MCF 10A (cell line): ENCODE measurements around the gene FADS1. TPM values are rescaled to one million over a fixed set of nuclear protein-coding genes. Genes with fewer than 3 reads are reported as not detected.

Source experiments
- BruUV-seq: library from RNA; stranded (reverse); fragments of 400-500 nt; replicated peaks from 2 replicates; lab custom pipeline; 2021; lab: Mats Ljungman, UMichigan
- CTCF ChIA-PET: fragments of 300-600 bp; sonication (Branson Sonifier 250); formaldehyde crosslinking; extraction: SDS; loops from one replicate; lab custom pipeline; 2021; ENCODE audit warnings: antibody characterized with exemption, inconsistent platforms; lab: Yijun Ruan, JAX
- POLR2A ChIA-PET: fragments of 300-600, 350-650 bp; sonication (Branson Sonifier 250); formaldehyde crosslinking; extraction: SDS; loops from one replicate; lab custom pipeline; 2020; ENCODE audit warnings: antibody characterized with exemption, inconsistent platforms; lab: Yijun Ruan, JAX
- DNase-seq: peaks from one replicate; pipeline ENCODE4 v3.0.0-alpha.2; 2018; ENCODE audit not compliant: unreplicated experiment
- H3K27ac Mint-ChIP-seq: one replicate; pipeline ENCODE4 v1.8.0; 2022; ENCODE audit warnings: mild to moderate bottlenecking, low read depth, mixed read lengths; ENCODE audit not compliant: unreplicated experiment
- H3K27me3 Mint-ChIP-seq: one replicate; pipeline ENCODE4 v1.8.0; 2022; ENCODE audit warnings: mixed read lengths; ENCODE audit not compliant: insufficient read depth, unreplicated experiment
- H3K36me3 Mint-ChIP-seq: one replicate; pipeline ENCODE4 v1.8.0; 2022; ENCODE audit warnings: mild to moderate bottlenecking, moderate library complexity, mixed read lengths; ENCODE audit not compliant: insufficient read depth, unreplicated experiment
- H3K4me1 Mint-ChIP-seq: one replicate; pipeline ENCODE4 v1.8.0; 2022; ENCODE audit warnings: mixed read lengths; ENCODE audit not compliant: insufficient read depth, unreplicated experiment
- H3K4me3 Mint-ChIP-seq: one replicate; pipeline ENCODE4 v1.8.0; 2022; ENCODE audit warnings: mild to moderate bottlenecking, moderate library complexity, mixed read lengths; ENCODE audit not compliant: unreplicated experiment
- H3K9me3 Mint-ChIP-seq: one replicate; pipeline ENCODE4 v1.8.0; 2022; ENCODE audit warnings: mixed read lengths; ENCODE audit not compliant: unreplicated experiment
- CTCF ChIP-seq: fragments of 200-600 bp; IDR thresholded peaks from one replicate; pipeline ENCODE4 v1.8.0; 2022; ENCODE audit warnings: antibody characterized with exemption, mild to moderate bottlenecking; ENCODE audit not compliant: unreplicated experiment
- intact Hi-C: fragments of 100-400 bp; cut with micrococcal nuclease; formaldehyde crosslinking; loops from 2 replicates; pipeline ENCODE4 v1.14.1; 2022
- total RNA-seq: library from RNA; stranded (reverse); gene quantifications from 2 replicates; pipeline ENCODE4 v1.2.3, GENCODE V29; 2022

FADS1 gene
- total RNA-seq, 1 experiment from 2014 or later: 27.5 TPM

- POLR2A ChIA-PET: no interaction called here
- CTCF ChIA-PET: no interaction called here
- DNase-seq: no peak
- H3K4me3 Mint-ChIP-seq: no peak overlapping the region
- no peaks in the 10 kb centered on the region for H3K36me3 Mint-ChIP-seq
- intact Hi-C loops: no loop called here
- no peak for TF ChIP-seq CTCF
- H3K9me3 Mint-ChIP-seq: no peaks in the 10 kb centered on the region
- no TSS peak for BruUV-seq
- H3K27ac Mint-ChIP-seq: no peak overlapping the region
- peaks cover 12% of the 10 kb centered on the region for H3K4me1 Mint-ChIP-seq
- peaks cover 19% of the 10 kb centered on the region for H3K27me3 Mint-ChIP-seq
Measured at GRCh38 chr11:61754534-61755482, 62.0 kb downstream of the FADS1 start.

GRCh38 chr11:61753672-61754071 lies 63.1 kb downstream of the FADS1 start:
- ChIA-PET CTCF (interaction anchor here (0.5 to 0.9 kb wide), 5 partner anchors 9 to 175 kb away, joined by 3 to 4 read pairs (median 3); no protein-coding TSS in a partner anchor), POLR2A (interaction anchor here (0.6 kb wide), 1 partner anchor 359 kb away, joined by 5 read pairs; no protein-coding TSS in a partner anchor)
- Mint-ChIP-seq H3K4me1 (peaks cover 12% of the 10 kb centered on the region), H3K36me3 (no peaks in the 10 kb centered on the region), H3K9me3 (no peaks in the 10 kb centered on the region), H3K27me3 (peaks cover 19% of the 10 kb centered on the region), H3K27ac (no peak overlapping the region), H3K4me3 (no peak overlapping the region)
- intact Hi-C loops: no loop called here
- no peak for DNase-seq
- TF ChIP-seq CTCF: no peak
- no TSS peak for BruUV-seq

DNA sequence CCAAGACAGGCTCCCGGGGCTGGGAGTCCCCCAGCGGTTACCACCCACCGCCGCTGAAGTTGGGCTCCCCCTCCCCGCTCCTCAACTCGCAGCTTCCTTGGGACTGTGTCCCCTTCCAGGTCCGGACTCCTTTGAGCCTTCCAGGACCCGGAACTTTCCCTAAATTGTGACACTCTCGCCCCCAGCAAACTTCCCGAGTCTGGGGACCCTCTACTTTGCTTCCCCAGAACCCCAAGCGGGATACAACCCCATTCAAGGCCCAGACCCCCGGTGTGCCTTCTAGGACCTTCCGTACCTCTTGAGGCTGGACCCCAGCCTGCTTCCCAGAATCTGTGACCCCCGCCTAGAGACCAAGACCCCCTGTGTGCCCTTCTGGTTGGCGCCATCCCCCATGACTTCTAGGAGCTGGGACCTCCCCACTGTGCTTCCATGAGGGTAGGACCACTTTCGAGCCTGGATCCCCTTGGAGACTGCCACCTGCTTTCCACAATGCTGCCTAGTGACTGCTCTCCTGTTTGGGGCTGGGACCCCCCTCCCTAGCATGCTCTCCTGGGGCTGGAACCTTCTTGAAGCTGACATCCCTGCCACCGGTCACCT lies 63.8 kb downstream of the FADS1 start:
- ChIA-PET POLR2A (interaction anchor here (0.6 kb wide), 1 partner anchor 359 kb away, joined by 5 read pairs; no protein-coding TSS in a partner anchor), CTCF (interaction anchor here (0.5 to 0.7 kb wide), 6 partner anchors 9 to 175 kb away, joined by 3 to 4 read pairs (median 3); no protein-coding TSS in a partner anchor)
- Mint-ChIP-seq H3K4me1 (peaks cover 12% of the 10 kb centered on the region), H3K4me3 (no peak overlapping the region), H3K36me3 (no peaks in the 10 kb centered on the region), H3K9me3 (no peaks in the 10 kb centered on the region), H3K27me3 (peaks cover 19% of the 10 kb centered on the region), H3K27ac (no peak overlapping the region)
- intact Hi-C loops: no loop called here
- BruUV-seq: no TSS peak
- no peak for TF ChIP-seq CTCF
- DNase-seq: no peak
